HG02970 (cell line): ENCODE results near the gene PCSK7.

Source experiments
- ATAC-seq: cut with Tn5 transposase; IDR thresholded peaks from one replicate; pipeline ENCODE4 v1.9.1; 2021; ENCODE audit warnings: mild to moderate bottlenecking, moderate library complexity, moderate number of reproducible peaks; ENCODE audit not compliant: unreplicated experiment, low FRiP score

The PCSK7 gene

GRCh38 chr11:117170210-117170609 is 61.7 kb downstream of the PCSK7 start:
- no peak for ATAC-seq

- no peak for ATAC-seq
Measured at GRCh38 chr11:117169736-117170135, 62.1 kb downstream of the PCSK7 start.

- no peak for ATAC-seq
Measured at GRCh38 chr11:117166491-117166890, 65.4 kb downstream of the PCSK7 start.

GRCh38 chr11:117160826-117161225 is 71.0 kb downstream of the PCSK7 start:
- ATAC-seq, result no peak

GRCh38 chr11:117159892-117160291 is 72.0 kb downstream of the PCSK7 start:
- ATAC-seq, result no peak

- no peak for ATAC-seq
Measured at GRCh38 chr11:117157507-117157906, 74.4 kb downstream of the PCSK7 start.

GRCh38 chr11:117154468-117154867 is 77.4 kb downstream of the PCSK7 start:
- ATAC-seq, result no peak
